ENCODE measurements around the gene DIO2.

DIO2 gene

DNA sequence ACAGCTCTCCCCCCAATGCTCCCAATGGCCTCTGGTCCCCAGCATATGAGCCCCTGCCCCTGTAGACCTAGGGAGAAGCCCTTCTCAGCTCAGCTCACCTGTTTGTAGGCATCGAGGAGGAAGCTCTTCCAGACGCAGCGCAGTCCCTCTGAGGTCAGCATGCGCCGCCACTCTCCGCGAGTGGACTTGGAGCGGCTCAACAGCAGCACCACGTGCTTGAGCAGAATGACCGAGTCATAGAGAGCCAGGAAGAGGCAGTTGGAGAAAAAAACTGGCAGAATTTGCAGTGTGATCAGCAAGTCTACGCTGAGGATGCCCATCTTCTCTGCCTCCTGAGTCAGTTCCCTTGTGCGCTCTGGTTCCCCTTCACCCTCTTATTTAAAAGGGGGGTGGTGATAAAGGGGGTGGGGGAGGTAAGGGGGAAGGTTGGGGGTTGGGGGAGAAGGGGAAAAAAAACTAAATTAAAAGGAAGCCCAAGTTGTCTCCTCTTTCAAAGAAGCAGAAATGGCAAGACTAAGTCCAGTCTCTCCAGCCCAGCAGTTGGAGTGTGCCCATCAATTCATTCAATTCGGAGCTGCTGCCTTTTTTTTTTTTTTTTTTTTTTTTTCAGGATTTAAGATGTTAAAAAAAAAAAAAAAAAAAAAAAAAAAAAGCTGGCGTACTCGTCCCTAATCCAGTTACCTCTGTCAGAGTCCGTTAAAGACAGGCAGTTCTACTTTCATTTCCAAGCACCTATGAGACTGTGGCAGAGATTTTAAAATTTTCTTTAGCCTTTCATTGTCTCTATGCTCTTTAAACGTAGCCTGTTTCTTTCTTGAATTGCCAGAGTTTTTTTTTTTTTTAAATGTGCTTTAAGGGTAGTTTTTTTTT, at the start of gene DIO2:
DIO2 (minus strand) TSS at position 352 of the 870 bp plus-strand sequence; CDS start at position 320, 32 bp downstream.
- DNase-seq: no peak

DNA sequence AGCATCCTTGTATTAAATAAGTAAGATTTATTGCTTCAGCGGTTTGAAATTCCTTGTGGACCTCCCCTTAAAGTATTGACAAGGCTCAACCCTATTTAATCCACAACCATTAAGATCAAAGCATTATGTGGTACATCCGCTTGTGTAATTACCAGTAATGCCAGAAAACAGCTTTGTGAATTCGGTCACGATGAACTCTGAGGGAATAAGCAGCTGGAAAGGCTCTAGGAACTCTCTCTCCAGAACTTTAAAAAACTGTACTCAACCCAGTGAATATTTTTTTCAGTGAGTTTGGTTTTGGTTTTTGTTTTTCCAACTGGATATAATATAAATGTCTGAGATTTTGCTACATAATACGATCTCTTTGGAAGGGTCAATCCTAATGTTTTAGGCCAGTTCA, 49.3 kb upstream of the DIO2 start:
- DNase-seq: no peak

DNA sequence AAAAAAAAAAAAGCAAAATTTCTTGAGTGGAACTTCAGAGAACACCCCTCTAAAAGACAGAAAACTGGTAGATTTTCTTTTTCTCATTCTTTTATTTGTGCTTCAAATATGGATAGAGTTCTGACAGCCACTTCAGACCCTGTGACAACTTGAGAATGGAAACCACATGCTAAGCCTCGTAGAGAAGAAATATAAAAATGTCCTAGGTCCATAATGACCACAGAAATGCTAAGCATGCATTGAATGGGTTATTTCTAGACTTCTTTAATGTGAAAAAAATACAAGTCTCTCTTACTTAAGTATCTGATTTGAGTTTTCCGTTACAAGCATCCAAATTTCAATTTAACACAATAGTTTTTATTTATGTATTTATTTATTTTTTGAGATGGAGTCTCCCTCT, 28.3 kb upstream of the DIO2 start:
- no peak for DNase-seq

DNA sequence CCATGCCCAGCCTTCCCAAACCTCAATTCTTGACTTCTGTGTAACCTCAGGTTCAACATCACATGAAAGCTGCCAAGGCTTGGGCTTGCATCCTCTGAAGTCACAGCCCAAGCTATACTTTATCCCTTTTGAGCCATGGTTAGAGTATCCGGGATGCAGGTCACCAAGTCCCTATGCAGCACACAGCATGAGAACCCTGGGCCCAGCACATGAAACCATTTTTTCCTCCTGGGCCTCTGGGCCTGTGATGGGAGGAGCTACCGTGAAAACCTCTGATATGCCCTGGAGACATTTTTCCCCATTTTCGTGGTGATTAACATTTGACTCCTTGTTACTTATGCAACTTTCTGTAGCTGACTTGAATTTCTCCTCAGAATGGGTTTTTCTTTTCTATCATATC, 25.8 kb upstream of the DIO2 start:
- DNase-seq: no peak

DNA sequence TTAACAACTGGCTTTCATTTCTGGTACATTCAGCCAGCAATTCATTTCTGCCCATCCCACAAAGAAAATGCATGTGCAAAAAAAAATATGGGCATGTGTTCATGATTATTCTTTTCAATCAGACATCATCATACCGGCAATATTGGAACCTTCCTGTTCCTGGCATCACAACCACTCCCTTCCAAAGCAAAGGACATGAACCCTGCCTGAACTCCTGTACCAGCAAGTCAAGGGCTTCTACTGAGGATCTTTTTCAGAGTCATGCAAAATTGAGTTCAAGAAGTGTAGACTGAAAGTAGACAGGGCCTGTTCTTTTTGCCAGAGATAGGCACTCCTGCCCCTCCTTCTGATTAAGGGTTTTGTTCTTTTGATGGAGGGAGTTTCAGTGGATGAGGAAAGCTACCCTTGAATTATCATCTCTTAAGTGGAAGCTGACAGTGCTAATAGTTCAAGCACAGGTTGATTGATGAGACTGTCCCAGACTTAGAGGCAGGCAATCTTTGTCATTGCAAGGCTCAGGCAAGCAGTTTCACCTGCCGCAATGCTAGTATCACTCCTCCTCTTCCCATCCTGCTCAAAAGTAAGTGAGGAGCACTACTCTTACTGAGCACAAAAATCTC, 22.3 kb upstream of the DIO2 start:
- no peak for DNase-seq

DNA sequence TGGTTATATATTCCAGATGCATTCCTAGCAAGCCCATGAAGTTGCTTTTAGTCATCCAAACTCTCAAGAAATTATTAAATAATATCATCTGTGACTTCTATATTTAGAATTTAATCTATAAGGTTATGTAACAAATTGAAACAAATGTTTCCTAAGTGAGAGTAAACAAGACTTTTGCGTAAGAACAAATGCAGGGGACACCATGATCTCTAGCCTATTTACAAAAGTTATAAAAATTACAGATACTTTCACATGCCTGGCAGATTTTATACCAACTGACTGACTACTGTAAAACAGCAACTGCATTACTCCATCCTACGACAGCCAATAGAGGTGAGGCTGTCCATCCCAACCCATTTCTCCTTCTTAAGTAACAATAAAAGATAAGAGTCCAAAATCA, 20.4 kb upstream of the DIO2 start:
- DNase-seq: no peak

DNA sequence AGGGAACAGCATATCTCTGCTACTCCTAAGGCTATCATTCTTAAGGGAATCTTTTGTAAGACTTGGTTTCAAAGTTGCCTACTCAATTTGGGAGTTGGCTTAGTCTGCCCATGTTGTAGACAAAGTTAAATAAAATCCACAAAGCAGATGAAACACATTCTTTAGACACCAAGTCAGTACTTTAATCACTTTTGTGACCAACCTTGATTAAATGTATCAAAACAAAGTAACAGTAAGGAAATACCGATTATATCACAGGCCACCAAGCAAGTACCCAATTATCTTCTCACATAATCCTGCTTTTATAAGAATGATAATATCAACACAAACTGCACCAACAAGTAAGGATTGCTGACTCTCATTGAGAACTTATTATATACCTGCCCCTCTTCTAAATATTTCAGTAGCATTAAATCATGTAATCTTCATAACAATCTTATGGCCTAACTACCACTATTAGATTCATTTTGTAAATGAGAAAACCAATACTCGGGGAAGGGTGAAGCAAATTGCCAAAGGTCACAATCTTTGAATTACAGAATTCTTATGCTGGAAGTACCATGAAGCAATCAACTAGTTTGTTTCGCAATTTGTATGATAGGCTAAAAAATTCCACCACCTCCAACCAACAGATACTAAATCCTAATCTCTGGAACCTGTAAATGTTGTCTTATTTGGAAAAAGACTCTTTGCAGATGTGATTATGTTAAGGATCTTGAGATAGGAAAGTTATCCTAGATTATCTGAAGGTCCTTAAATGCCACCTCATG, 12.6 kb upstream of the DIO2 start:
- no peak for DNase-seq

DNA sequence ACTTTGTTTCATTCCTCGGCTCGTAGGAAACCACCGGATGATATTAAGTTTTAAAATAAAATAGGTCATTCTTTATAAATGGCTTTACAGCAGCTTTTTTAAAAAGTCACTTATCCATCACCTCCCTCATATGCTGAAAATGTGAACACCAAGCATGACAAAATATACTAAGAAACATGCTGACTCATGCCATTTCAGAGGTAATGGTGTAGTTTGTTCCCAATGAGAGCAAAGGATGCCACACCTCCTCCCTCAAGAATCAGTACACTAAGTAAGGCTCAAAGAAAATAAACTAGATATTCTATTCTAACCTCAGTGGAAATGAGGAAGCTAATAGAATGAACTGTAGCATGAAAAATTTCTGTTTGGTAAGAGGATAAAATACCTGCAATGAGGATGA, 5.5 kb upstream of the DIO2 start:
- DNase-seq: no peak

DNA sequence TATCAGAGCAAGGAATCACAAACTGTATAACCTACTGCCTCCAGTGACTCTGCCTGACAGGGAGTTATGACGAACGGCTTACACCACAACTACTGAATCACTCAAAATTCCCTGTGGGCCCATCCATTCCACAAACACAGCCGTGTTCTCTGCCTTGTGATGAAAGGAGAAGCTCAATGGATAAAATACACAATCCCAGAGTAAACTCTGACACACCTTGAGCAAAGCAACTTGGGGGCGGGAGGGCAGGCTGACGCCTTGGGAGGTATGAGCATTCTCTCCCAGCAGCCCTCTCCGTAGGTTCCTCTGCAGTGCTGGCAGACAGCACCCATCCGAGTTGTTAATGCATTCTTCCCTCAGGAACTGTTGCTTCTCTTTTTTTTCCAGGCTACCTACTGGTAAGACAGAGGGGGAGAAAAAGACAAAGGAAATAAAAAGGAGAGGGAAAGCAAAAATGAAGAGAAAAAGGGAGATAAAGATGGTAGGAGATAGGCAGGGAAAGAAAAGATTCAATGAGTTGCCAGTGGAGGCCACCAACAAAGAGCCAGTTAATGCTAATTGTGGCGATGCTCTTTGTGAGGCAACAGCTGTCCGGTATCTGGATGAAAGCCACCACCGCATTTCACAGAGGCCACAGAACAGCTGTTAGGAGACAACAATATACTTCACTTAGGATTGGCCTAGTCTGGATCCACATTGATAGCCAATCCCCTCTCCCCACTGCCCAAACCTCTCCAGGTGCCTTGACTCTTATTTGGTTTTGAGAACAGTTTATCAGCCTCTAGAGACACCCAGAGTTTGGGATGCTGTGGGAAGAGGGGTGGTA, 4.7 kb upstream of the DIO2 start:
- no peak for DNase-seq

DNA sequence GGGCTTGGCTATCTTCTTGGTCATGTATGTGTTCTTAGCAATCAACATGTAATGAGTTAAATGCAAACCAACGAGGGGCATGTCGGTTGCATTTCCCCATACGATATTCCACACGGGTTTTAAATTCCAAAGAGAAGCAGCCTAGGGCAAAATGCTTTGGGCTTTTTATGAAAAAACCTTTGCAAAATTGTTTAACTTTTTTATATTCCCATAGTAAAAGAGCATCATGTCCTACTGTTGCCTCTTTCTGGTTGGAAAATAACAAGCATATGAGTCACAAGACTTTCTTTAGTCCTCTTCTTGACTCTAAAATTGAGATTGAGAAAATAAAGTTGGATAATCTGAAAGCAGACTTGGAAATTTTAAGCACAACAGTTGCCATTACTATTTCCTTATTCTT, 3.8 kb upstream of the DIO2 start:
- no peak for DNase-seq

DNA sequence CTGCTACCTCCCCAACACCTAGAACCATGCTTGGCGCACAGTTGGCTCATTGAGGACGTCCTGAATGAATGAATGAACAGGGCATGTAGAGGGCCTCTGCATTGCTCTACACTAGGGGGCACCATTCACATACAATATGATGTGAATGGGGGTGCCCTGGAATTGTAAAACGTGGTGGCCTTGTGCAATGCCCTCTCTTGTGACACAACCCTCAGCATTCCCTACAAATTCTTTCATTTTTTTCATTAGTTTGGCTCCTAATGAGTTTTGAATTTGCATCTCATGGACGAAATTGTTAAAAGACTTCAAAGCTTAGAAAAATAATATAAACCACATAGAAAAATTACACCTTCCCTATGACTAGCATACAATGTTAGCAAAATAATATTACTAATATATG, 2.3 kb upstream of the DIO2 start:
- DNase-seq: no peak

DNA sequence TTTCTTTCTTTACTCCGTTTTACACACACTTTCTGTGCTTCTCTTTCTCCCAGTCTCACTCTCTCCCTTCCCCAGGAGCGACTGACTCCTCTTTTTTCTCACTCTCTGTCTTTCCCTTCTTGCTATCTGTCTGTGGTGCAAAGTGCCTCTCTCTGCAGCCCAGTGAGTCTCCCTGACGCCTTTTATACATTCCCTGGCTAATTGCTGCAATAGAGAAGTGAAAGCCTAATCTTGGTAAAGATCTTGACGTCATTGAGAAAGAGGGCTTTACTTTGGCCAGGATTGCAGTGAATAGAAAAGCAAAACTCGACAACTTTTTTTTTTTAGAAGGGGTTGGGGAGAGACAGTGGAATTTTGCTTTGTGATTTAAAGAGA, 706 bp upstream of the DIO2 start:
- DNase-seq: no peak

DNA sequence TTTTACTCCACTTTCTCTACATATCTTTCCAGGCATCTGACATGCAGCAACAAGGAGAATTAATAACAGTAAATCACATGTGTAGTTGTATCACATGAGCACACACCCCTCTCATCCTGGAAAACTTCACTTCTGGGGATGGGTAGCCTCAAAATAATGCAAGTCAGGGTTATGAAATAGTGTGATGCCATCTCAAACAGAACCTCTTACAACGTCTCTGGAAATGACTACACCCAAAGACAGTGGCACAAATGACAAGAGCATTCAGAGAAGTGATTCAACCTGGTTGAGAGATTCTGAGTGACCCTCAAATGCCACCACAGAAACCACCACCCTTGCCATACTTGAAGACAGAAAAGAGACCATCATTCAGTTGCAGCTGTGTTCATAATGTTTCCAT, 2.8 kb downstream of the DIO2 start:
- DNase-seq: no peak

DNA sequence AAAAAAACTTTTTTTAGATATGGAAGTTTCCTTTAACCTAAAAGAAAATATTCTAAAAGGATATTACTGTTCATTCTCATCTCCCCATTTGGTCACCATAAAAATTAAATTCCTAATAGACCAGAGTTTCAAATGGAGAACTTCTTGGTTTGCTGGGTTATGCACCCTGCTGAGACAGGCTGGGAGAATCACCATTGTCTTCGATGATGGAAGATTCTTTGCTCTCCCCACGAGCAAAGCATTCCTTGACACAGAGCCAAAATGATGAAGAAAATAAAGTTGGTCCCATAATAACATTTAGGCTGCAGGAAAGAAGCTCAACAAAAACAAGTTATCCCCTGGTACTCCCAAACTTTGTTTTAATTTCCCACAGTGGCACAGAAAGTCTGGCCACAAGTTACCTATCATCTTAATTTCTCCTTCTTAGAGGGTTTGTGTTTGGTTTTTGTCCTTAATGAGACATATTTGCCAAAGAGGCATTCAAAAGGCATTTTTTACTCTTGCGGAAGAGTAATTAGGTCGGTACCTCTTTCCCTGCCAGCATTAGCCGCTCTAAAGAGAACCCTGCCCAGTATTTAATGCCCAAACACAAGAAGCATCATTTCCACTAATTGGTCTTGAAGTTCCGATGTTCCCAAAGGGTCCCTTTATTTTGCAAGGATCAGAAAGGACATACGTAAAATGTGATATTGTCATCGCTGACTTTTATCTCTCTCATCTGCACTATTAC, 4.8 kb downstream of the DIO2 start:
- DNase-seq: no peak

DNA sequence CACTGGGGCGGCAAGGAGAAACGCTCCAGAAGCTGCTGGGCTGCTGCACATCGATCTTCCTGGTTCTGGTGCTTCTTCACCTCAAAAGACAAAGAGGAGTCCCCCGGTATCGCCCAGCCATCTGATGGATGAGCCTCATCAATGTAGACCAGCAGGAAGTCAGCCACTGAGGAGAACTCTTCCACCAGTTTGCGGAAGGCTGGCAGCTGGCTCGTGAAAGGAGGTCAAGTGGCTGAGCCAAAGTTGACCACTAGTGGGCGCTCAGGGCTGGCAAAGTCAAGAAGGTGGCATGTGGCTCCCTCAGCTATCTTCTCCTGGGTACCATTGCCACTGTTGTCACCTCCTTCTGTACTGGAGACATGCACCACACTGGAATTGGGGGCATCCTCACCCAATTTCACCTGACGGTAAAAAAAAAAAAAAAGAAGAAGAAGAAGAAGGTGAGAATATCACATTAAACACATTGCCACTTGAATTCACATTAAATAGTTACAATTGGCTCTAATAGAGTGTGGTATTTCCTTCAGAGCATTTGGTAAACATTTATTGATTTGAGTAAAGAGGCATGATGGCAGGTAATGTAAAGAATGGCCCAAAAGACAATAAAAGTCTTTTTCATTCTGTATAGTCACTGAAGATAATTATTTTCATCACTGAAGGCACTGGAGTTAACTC, 8.3 kb downstream of the DIO2 start:
- no peak for DNase-seq

DNA sequence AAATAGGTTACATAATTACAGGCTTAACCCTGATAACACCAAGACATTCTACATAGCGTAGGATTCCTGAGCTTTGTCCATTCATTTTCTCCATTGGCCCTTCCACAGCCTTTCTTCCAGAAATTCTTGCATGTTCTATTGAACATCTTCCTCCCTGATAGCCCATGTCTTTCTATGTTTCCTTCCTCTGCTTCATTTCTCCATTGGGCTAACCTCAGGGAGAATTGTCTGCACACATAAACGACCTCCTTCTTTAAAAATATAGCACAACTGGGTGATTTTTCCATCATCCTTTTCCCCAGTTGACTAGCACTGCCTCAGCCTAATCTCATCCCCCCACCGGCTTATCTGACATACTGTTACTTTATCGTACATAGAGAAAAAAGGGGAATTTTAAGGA, 11.2 kb downstream of the DIO2 start:
- DNase-seq: no peak

DNA sequence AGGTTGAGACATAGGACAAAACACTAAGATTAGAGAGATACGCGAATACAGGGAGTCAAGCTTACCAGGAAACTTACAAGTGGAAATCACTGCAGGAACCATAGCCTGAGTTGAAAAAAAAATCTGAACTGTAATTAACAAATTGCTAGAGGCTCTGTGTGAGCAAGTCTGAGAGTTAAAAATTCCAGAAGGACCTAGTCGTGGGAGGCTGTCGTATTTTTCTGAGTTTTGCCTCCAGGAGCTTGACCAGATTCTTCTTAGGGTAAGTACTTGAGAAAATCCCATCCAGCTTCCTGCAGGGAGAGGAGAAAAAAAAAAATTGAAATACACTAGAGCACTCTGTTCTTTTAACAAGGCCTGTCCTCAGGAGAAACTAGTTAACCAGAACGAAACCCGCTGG, 22.7 kb downstream of the DIO2 start:
- no peak for DNase-seq

DNA sequence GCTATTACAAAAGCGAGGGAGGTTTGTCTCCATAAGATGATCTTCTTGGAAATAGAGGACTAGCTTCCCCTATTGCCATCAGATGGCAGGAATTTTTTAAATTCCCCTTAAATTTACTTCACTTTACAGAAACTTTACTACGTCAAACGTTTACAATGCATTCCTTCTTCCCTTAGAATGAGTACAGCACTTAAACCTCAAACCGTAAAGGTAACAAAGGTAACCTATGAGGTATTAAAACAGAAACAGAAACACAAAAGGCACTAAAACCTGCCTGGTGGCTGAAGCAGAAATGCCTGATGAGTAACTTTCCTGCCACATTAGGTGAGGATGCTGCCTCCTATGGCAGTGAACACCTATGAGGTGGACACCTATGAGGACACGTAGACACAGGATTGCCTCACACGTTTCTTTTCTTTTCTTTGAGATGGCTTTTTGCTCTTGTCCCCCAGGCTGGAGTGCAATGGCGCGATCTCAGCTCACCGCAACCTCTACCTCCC, 25.0 kb downstream of the DIO2 start:
- DNase-seq: no peak

DNA sequence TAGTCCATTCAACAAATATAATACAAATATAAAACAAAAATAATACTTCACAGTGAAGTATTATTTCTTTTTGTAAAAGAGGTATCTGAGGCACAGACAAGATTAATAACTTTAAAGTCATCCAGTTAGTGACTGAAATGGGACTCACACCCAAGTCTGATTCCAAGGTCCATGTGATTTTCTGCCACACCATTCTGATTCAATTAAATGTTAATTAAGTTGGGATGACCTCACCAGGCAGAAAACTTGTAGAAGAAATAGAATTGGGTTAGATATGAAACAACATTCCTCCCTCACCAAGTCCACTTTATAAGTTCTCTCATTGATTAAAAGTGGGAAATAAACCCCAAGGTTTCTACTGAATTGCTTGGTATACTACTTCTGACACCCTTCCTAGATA, 34.4 kb downstream of the DIO2 start:
- DNase-seq: no peak

DNA sequence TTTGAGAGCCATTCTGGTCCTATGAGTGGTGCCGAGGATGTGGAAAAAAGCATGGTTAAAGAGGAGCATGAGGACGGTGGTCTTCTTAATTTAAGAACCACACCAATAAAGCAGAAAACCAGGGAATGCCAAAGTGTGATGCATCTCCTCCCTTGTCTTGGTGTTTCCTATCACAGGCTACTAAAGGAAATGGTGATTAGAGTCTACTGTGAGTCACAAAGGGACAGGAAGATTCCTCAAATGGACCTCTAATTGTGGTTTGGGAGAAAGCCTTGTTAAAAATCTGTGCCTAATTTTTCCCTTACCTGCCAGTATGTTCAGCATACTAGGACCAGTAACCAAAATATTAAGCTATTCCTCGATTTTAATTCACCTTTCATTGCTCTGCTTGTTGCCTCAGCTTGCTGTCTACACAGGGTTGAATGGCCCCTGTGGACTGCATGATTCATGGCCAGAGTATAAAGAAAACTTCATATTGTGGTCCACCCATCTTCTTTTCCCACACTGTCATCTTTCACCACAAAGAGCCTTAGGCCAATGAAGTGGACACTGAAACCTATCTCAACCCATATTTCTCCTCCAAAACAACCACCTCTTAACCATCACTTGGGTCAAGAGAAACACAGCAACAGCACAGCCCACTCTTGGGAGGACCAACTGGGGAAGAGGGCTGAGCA, 38.8 kb downstream of the DIO2 start:
- no peak for DNase-seq
